Brain pericyte (primary cell): Measurements from ENCODE around the gene LZTS2.
A peak's percentile ranks its signal among the peaks of the same experiment; 100 is the strongest.
"Not testable (repeated sequence)": the region's sequence is repeated elsewhere in the genome, so short reads cannot be mapped to it uniquely, and the experiment has no call there.

Experiments used
- DNase-seq: peaks from one replicate; pipeline ENCODE4 v3.0.0-alpha.2; 2012; ENCODE audit warnings: low read depth, low spot score

The LZTS2 gene

DNA sequence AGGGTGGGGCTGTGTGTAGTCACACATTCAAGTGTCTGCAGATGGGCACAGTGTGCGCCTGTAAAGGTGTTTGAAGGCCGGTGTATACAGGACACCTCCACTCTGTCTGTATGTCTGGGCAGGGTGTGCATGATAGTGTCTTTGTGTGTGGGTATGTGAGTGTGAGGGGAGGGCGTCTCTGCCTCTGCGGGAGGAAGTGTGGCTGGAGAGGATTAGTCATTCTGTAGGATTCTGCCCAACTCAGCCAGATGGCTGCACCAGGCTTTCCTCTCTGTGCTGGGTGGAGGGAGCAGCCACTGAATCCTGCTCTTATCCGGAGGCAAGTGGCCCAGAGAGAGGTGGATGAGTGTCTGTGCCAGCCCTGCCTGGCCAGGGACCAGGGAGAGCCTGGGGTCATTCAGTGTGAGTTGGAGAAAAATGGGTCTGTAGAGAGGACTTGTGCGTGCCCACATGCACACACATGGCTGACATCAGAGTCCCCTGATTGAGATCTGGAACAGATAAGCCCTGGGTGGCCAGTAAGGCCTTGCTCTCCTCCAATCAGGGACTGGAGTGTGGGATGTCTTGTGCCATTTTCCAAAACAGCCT is 33.1 kb downstream of the LZTS2 start:
- peak; percentile 24 for DNase-seq

DNA sequence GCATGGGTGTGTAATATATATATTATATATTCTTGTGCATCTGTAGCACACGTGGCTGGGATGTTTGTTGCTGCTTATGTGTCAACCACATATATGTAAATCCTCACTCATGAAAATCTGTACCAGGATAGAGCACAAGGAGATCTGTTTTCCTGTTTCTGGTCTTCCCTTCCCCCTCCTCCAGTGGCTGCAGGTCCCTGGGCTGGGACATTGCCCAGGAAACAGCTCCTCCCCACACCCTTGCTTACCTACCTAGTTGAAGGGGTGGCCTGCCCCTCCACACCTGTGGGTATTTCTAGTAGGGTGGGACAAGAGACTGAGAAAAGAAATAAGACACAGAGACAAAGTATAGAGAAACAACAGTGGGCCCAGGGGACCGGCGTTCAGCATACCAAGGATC is 33.7 kb downstream of the LZTS2 start:
- no peak for DNase-seq

DNA sequence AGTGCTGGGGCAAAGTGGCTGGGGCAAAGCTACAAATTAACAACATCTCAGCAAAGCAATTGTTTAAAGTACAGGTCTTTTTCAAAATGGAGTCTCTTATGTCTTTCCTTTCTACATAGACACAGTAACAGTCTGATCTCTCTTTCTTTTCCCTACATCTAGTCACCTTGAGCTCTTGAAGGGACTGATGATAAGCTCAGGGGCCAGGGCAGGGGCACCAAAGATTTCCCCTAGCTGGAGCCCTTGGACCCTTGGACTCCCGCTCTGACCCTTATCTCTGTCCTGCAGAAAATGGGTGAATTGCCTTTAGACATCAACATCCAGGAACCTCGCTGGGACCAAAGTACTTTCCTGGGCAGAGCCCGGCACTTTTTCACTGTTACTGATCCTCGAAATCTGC is 34.8 kb downstream of the LZTS2 start:
- not testable (repeated sequence) for DNase-seq

DNA sequence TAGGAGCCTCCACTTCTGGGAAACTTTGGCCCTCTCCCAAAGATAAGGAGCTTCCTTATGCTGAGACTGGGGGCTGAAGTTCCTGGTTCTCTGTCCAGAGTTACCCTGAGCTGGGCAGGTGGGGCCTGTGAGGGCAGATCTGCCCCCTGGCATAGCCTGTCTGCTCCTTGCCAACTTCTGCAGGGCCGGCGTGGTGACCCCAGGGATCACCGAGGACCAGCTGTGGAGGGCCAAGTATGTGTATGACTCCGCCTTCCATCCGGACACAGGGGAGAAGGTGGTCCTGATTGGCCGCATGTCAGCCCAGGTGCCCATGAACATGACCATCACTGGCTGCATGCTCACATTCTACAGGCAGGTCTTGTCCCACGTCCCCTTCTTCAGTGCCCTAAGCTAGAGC is 35.7 kb downstream of the LZTS2 start:
- no peak for DNase-seq

DNA sequence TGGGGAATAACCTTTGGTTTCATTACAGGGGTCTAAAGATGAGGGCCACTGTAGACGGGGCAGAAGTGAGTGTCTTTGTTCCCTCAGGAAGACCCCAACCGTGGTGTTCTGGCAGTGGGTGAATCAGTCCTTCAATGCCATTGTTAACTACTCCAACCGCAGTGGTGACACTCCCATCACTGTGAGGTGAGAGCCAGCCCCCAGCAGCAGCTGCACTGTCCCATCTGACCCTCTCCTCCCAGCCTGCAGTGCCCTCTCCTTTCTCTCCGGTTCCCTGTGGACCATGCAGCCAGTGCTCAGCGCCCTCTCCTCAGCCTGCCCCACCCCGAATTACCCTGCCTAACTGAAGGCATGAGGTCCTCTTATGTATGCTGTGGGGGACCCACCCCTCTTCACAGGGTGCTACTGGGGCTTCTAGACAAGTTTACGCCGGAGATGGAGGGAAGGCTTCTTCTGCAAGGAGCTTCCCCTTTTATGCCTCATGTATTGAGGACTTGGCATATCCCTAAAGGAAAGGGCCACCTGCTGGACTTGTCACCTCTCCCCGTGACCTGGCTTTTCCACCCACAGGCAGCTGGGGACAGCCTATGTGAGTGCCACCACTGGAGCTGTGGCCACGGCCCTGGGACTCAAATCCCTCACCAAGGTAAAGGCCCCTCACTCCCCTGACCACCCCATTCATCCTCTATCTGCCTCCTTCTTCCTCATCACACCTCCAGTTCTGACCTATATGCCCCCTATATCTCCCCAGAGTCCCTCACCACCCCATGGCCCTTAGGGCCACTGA is 36.5 kb downstream of the LZTS2 start:
- no peak for DNase-seq

DNA sequence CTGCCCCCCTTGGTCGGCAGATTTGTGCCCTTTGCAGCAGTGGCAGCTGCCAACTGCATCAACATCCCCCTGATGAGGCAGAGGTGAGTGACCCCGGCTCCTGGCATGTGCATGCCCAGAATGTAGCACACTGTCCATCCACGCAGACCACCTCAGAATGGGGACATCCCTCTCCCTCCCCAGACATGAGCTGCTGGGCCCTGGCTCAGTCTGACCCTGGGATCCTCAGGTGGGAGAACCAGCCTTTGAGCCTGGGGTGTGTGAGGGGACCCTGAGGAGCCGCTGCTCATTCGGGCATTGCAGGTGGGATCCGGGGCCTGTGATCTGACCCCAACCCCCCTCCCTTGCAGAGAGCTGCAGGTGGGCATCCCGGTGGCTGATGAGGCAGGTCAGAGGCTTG is 37.1 kb downstream of the LZTS2 start:
- DNase-seq, result no peak

DNA sequence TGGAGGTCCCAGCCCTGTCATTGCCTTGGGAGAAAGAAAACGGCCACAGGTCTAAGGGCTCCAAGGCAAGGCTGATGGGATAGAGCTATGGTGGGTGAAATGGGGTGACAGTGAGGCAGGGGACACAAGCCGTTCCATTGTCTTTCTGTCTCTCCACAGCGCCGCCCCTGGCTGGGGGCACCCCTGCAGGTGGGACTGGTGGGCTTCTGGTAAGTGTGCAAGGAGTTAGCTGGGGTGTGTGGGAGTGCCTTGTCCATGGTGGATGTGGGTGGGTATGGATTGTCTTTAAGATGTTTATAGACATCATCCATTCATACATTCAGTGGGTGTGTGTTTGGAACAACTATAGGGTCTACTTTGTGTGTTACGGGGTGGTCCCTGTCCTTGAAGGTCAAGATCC is 38.9 kb downstream of the LZTS2 start:
- no peak for DNase-seq

DNA sequence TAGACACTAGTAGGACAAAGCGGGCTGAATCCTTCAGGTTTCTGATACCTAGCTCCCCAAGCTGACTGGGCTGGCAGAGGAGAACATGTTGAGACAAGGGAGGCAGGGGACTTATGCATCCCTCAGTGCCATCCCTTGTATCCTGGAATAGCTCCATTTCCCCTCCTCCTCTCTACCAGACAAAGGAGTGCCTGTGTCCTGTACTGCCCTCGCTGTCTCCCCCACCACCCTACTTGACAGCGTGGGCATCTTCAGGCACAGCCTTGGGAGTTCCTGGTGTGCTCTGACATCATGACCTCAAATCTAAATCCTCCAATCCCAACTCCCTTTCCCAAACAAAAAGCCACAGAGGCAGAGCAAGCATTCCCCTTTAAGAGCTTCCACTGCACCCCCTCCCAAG is 40.5 kb downstream of the LZTS2 start:
- DNase-seq, result no peak

DNA sequence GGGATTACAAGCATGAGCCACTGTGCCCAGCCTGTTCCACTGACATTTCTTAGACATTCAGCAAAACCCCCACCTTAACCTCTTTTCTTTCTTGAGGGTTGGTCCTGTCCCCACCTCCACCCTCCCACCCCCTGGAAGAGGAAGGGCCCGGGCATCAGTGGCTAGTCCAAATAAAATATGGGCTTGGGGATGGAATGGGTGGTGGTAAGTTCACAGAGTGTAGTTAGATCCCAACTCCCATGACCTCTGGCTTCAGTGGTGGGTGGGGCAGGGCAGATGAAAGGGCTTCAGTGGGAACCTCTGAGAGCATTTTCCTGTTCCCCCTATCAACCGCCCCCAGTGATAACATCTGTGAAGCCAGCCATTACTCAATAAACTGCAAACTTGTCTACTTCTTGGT is 41.2 kb downstream of the LZTS2 start:
- DNase-seq, result no peak

DNA sequence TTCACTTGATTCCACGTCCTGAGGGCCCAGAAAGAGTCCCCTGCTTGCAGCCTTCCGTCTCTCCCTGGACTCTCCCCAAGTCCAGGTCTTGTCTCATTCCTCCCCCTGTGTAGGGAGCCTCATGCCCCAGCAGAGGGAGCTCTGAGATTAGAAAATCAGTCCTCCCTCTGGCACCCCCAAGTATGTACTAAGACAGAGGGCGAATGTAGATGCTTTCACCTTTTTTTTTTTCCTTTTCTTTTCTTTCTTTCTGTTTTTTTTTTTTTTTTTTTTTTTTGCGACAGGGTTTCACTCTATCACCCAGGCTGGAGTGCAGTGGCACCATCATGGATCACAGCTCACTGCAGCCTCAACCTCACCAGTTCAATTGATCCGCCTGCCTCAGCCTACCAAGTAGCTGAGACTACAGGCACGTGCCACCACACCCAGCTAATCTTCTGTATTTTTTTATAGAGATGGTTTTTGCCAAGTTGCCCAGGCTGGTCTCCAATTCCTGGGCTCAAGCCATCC is 41.7 kb downstream of the LZTS2 start:
- peak; percentile 55 for DNase-seq

DNA sequence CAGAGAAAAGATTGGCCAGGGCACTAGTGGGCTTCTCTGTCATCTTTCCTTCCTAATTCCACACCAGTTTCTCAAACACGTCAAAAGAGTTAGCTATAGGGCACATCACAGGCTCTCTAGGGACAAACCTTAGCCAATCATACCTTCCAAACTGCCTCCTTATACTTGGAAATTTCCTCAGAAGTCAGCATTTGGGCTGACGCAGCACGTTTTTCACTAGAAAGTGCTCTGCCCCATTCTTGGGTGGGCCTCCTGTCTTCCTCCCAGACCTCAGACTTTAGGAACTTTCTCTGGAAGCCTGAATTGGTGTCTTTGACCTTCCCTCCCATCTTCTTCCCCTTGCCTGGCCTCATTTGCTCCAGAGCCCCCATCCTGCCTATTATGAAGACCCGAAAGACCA is 42.5 kb downstream of the LZTS2 start:
- DNase-seq, result no peak

DNA sequence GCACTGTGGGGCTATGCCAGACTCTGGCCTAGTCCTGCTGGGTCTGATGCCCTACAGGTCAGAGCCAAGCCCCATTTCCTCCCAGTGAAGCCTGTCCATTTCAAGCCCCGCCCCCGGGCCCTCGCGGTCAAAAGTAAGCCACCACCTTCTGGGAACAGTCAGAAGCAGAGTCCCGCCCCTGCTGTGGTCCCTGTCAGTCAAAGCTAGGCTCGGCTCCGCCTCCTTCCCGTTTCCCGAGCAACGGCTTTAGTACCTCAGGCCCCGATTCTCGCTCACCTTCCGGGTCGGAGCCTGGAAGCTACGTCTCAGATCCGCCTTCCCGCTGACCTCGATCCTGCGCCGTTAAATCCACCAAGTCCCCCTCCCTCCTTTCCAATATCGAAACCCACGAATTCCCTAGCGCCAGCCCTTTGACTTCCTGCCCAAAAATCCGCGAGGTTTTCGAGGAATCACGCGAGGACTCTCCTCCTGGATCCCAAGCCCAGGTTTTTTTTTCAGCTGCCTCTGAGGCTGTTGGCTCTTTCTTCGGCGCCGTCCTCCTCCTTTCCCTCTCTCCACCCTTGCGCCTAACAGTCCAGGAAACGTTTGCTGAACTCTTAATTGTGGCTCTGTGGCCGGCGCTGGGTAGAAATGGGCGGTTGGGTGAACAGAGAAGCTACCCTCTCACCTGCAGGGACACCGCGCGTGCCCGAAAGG is 43.2 kb downstream of the LZTS2 start:
- peak; percentile 86 for DNase-seq

DNA sequence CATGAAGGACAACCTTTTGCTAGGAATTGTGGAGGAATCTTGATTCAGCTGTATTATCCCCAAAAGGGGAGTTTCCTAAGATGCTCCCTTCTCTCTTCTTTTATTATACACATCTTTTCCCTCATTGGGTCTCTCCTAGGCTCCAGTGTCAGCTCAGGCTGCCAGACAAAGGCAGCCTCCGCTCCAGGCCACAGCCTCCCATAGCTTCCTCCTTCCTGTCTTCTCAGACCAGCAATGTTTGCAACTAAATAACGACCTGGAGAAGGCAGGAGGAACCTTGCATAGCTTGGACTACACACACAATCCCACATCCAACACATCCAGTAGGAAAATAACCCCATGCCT is 43.7 kb downstream of the LZTS2 start:
- no peak for DNase-seq

DNA sequence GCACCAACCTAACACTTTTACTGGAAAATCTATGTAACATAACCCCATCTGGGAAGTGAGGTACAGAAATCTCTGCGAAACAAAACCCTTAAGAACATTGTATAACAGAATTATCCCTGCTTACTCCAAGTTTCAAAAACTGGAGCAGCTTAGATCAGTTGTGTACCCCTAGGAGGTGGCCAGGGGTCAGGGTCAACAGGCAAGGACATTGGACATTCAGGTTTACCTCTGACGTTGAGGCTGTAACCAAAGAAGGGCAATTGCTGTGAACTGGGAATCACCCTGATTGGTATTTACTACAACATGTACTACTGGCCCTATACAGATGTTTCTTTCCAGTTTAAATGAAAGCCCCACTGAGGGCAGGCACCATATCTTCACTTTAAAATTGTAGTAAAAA is 44.5 kb downstream of the LZTS2 start:
- DNase-seq, result no peak

DNA sequence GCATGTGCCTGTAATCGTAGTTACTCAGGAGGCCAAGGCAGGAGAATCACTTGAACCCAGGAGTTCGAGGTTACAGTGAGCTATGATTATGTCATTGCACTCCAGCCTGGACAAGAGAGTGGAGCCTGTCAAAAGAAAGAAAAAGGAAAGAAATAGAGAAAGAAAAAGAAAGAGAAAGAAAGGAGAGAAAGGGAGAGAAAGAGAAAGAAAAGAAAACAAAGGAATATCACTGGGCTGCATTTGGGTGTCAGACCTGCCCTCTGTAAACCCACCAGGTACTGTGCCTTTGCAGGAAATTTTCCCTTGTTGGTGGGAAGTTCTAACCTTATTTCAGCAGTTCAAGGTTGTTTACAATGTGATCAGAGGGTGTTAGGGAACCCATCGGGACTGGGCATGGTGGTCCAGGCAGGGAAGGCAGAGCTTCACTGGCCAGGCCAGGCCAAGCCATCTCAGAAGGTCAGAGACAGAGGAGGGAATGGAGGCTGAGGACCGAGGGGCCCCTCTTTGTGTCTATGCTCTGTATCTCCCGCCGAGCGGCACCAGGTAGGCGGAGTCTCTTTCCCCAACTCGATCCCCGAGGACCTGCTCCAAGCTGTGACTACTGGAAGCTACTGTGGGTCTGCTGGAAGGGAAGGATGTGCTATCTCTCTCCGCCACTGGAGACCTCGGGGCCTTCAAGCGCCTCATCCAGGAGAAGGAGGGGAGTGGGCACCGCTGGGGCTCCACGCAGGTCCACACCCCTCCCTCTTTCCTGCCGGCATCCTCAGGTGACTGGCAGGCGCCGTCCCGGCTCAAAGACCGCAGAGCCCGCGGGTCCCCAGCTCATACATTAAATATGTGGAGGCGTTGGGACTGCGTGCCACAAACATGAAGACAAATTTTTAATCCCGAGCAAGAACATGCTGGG is 47.0 kb downstream of the LZTS2 start:
- no peak for DNase-seq

DNA sequence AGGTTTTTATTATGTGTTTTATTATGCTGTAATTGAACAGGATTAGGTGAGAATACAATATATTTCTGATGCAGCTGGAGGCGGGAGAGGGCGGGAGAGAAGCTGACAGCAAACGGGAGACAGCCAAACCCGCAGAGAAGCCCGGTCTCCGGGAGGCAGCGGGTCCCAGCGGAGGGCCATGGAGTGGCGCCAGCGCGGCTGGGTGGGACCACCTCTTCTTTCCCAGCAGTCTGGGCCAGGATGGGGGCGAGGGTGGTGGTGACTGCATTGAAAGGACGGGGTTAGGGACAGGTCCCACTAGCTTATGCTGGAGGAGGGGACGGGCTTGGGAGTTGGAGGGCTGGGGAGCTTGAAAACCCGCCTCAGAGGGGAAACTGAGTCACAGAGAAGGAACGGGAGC is 47.7 kb downstream of the LZTS2 start:
- DNase-seq, result no peak

DNA sequence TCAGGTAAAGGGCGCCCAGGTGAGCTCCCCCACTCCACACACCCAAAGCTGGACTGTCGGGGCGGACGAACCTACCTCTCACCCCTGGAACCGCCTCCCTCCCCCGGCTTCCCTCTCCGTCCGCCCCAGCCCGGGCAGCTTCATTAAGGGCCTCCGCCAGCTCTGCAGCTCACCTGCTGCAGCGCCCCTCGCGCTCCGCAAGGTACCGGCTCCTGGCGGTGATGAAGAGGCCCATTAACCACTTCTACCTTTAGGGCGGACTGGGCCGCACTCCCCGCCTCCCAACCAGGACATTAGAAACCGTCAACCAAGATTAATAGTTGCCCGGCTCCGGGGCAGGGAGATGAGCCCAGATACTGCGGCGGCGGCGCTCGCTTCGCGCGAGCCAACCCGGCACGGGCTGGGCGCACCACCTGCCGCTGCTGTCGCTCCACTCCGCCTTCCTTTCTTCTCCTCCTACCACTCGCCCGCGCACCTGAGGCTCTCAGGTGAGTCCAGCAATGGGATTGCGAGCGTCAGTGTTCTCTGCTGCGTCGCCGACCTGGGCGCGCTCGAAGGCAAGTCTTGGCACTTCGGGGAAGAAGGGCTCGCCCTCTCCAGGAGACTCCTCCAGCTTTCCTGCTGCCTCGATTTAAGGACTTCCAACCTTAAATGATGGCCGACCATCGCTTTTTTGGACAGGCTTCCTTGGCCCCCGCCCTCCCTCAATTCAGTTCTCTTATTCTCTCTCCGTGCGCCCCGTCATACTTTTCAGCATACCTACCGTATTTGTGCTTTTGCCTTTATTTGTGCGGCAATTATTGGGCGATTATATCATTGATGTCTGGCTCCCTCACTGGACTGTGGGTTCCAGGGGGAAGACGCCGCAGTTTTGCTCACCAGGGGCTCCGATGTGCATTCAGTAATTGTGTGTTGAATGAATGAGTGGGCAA is 48.6 kb downstream of the LZTS2 start:
- no peak for DNase-seq

DNA sequence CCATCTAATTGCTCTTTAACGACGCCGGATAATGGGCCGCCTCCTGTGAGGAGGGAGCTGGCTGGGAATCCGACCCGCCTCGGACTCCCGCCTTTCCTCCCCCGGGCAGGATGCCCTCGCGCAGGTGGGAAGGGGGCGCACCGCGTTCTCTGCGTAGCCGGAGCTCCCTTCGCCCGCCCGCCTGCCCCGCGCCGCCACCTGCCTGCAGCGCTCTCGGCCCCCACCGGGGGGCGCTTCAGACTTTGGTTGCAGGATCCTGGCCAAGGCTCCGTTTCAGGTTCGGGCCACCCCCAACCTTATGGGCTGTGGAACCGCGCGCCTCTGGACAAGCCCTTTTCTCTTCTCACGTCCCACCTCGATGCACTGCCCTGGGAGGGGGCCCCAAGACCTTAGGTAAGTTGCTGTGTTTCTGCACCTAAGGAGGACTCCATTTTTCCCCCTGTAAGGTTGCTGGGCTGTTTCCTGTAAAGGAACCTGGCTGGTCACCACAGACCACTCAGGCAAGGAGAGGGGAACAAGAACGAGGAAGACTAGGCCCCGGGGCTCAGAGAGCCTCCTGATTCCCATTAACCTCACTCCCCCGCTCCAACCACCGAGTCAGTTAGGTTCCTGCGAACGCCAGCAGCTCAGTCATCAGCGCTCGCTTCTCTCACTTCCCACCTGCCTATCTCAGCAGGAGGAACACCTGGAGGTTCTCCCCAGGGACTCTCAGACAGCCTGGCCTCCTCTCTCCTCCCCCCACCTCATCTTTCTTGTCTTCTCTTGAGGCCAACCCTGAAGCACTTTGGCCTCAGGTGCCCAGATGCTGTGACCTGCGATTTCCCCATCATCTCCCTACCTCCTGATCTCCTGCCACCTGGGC is 50.8 kb downstream of the LZTS2 start:
- DNase-seq, result no peak

DNA sequence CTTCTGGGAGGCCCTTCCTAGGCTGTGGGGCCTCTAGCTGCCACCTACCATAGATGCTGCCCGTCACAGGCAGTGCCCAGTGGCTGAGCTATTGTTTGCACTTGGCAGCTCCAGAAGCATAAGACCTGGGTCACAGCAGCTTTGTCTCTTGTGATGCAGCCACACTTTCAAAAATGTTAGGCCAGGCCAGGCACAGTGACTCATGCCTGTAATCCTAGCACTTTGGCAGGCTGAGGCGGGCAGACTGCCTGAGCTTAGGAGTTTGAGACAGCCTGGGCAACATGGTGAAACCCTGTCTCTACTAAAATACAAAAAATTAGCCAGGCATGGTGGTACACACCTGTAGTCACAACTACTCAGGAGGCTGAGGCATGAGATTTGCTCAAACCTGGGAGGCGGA is 52.7 kb downstream of the LZTS2 start:
- no peak for DNase-seq

DNA sequence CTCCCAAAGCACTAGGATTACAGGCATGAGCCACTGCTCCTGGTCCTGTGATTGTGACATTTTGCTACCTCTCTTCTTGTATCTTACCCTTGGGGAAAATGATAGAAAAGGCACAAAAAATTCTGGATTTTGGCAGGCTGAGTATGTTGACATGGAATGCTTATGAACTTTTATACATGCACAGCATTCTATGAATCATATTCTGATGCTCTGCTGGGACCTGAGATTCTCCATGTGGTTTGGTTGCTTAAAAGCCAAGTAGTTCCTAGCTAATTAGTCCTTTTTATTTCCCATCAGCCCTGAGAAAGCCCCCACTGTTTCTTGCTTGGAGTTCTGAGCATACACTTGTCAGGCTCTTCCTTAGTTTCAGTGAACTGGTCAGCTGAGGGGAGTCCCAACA is 53.9 kb downstream of the LZTS2 start:
- no peak for DNase-seq
